ENCODE measurements around the gene PLD5.
"Not testable (repeated sequence)": the region's sequence is repeated elsewhere in the genome, so short reads cannot be mapped to it uniquely, and the experiment has no call there.

PLD5 gene

GRCh38 chr1:242267004-242267403 is 257.5 kb downstream of the PLD5 start:
- H2AK5ac ChIP-seq (ENCODE audit: low read length, severe bottlenecking); H3K27me3 ChIP-seq (ENCODE audit: control insufficient read depth in 1 of 2, insufficient read depth in 1 of 2, low read length in 2 of 2); H4K8ac ChIP-seq (ENCODE audit: low read length); H2BK5ac ChIP-seq (ENCODE audit: low read depth, low read length, poor library complexity, severe bottlenecking); H2BK12ac ChIP-seq (ENCODE audit: low read length in 2 of 2); H3K23ac ChIP-seq (ENCODE audit: low read length in 2 of 2); H3K4me2 ChIP-seq (ENCODE audit: low read length, poor library complexity, severe bottlenecking); H3K18ac ChIP-seq (ENCODE audit: low read depth in 1 of 2, low read length in 2 of 2); H3K27ac ChIP-seq (ENCODE audit: low read length, poor library complexity, severe bottlenecking); H2BK120ac ChIP-seq (ENCODE audit: low read depth, low read length); H3K14ac ChIP-seq (ENCODE audit: low read length in 2 of 2); H3K9ac ChIP-seq (ENCODE audit: low read length); H3K4me3 ChIP-seq (ENCODE audit: insufficient read depth in 1 of 2, low read depth in 1 of 2, low read length in 2 of 2); H3K4ac ChIP-seq (ENCODE audit: low read depth in 1 of 2, low read length in 2 of 2); H3K4me1 ChIP-seq (ENCODE audit: control insufficient read depth, insufficient read depth, low read depth, low read length); H2BK15ac ChIP-seq (ENCODE audit: low read depth, poor library complexity, severe bottlenecking); DNase-seq; H2AFZ ChIP-seq (ENCODE audit: low read depth, low read length); H4K91ac ChIP-seq (ENCODE audit: low read length); H3K36me3 ChIP-seq (ENCODE audit: control insufficient read depth in 1 of 2, insufficient read depth in 2 of 2, low read depth in 1 of 2, low read length in 2 of 2); H3K79me1 ChIP-seq (replicated peaks; ENCODE audit: low read length, poor library complexity, severe bottlenecking); H3K9me3 ChIP-seq (ENCODE audit: control insufficient read depth, low read length): not testable (repeated sequence)
- no CpG with 5 or more reads among the region's 2 CpGs for WGBS

- H3K27me3 ChIP-seq (ENCODE audit: control insufficient read depth in 1 of 2, insufficient read depth in 1 of 2, low read length in 2 of 2); DNase-seq; H3K23ac ChIP-seq (ENCODE audit: low read length in 2 of 2); H4K91ac ChIP-seq (ENCODE audit: low read length); H2BK120ac ChIP-seq (ENCODE audit: low read depth, low read length); H3K27ac ChIP-seq (ENCODE audit: low read length, poor library complexity, severe bottlenecking); H3K9ac ChIP-seq (ENCODE audit: low read length); H2BK5ac ChIP-seq (ENCODE audit: low read depth, low read length, poor library complexity, severe bottlenecking); H4K8ac ChIP-seq (ENCODE audit: low read length); H2AK5ac ChIP-seq (ENCODE audit: low read length, severe bottlenecking); H2BK15ac ChIP-seq (ENCODE audit: low read depth, poor library complexity, severe bottlenecking); H3K4me1 ChIP-seq (ENCODE audit: control insufficient read depth, insufficient read depth, low read depth, low read length); H3K4me3 ChIP-seq (ENCODE audit: insufficient read depth in 1 of 2, low read depth in 1 of 2, low read length in 2 of 2); H3K4ac ChIP-seq (ENCODE audit: low read depth in 1 of 2, low read length in 2 of 2); H3K36me3 ChIP-seq (ENCODE audit: control insufficient read depth in 1 of 2, insufficient read depth in 2 of 2, low read depth in 1 of 2, low read length in 2 of 2); H2BK12ac ChIP-seq (ENCODE audit: low read length in 2 of 2); H2AFZ ChIP-seq (ENCODE audit: low read depth, low read length); H3K4me2 ChIP-seq (ENCODE audit: low read length, poor library complexity, severe bottlenecking); H3K18ac ChIP-seq (ENCODE audit: low read depth in 1 of 2, low read length in 2 of 2); H3K9me3 ChIP-seq (ENCODE audit: control insufficient read depth, low read length); H3K14ac ChIP-seq (ENCODE audit: low read length in 2 of 2); H3K79me1 ChIP-seq (replicated peaks; ENCODE audit: low read length, poor library complexity, severe bottlenecking): not testable (repeated sequence)
- WGBS = 71% methylated on average over 2 of the region's 7 CpGs
Measured at GRCh38 chr1:242264419-242264818, 260.1 kb downstream of the PLD5 start.

DNA sequence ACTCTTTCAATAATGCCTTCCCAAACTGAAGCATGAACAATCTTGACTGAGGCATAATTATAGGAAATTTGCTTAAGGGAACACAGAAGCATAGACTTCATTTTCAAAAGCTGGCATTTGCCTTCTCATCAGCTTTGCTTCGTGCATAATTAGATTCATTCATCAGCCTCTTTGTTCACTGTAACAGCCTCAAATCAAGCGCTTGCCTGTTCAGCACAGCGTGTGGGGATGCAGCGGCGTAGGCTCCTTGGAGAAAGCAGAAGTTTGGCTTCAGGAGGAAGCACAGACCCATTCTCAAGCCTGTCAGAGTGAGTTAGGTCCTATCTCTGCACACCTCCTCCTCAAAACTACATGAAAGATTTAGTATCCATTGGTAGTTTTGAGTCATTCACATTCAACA is 279.2 kb downstream of the PLD5 start:
- H3K4ac ChIP-seq (ENCODE audit: low read depth in 1 of 2, low read length in 2 of 2) = no peak overlapping the region
- no peak overlapping the region for H2AK5ac ChIP-seq (ENCODE audit: low read length, severe bottlenecking)
- no peak overlapping the region for H2BK12ac ChIP-seq (ENCODE audit: low read length in 2 of 2)
- H2BK120ac ChIP-seq (ENCODE audit: low read depth, low read length) = no peak overlapping the region
- H3K9me3 ChIP-seq (ENCODE audit: control insufficient read depth, low read length) = no peaks in the 10 kb centered on the region
- no peaks in the 10 kb centered on the region for H3K36me3 ChIP-seq (ENCODE audit: control insufficient read depth in 1 of 2, insufficient read depth in 2 of 2, low read depth in 1 of 2, low read length in 2 of 2)
- no peak overlapping the region for H3K4me3 ChIP-seq (ENCODE audit: insufficient read depth in 1 of 2, low read depth in 1 of 2, low read length in 2 of 2)
- no peak overlapping the region for H3K18ac ChIP-seq (ENCODE audit: low read depth in 1 of 2, low read length in 2 of 2)
- H3K4me1 ChIP-seq (ENCODE audit: control insufficient read depth, insufficient read depth, low read depth, low read length) = peaks cover 2% of the 10 kb centered on the region
- no peak overlapping the region for H3K14ac ChIP-seq (ENCODE audit: low read length in 2 of 2)
- no peak overlapping the region for H2AFZ ChIP-seq (ENCODE audit: low read depth, low read length)
- no peak for DNase-seq
- H3K79me1 ChIP-seq (replicated peaks; ENCODE audit: low read length, poor library complexity, severe bottlenecking) = no peaks in the 10 kb centered on the region
- H4K91ac ChIP-seq (ENCODE audit: low read length) = no peak overlapping the region
- H2BK15ac ChIP-seq (ENCODE audit: low read depth, poor library complexity, severe bottlenecking) = no peak overlapping the region
- WGBS = 70% methylated on average over 5 of the region's 5 CpGs
- no peak overlapping the region for H3K4me2 ChIP-seq (ENCODE audit: low read length, poor library complexity, severe bottlenecking)
- H3K27me3 ChIP-seq (ENCODE audit: control insufficient read depth in 1 of 2, insufficient read depth in 1 of 2, low read length in 2 of 2) = no peaks in the 10 kb centered on the region
- no peak overlapping the region for H3K9ac ChIP-seq (ENCODE audit: low read length)
- no peak overlapping the region for H3K23ac ChIP-seq (ENCODE audit: low read length in 2 of 2)
- no peak overlapping the region for H2BK5ac ChIP-seq (ENCODE audit: low read depth, low read length, poor library complexity, severe bottlenecking)
- no peak overlapping the region for H3K27ac ChIP-seq (ENCODE audit: low read length, poor library complexity, severe bottlenecking)
- no peak overlapping the region for H4K8ac ChIP-seq (ENCODE audit: low read length)

DNA sequence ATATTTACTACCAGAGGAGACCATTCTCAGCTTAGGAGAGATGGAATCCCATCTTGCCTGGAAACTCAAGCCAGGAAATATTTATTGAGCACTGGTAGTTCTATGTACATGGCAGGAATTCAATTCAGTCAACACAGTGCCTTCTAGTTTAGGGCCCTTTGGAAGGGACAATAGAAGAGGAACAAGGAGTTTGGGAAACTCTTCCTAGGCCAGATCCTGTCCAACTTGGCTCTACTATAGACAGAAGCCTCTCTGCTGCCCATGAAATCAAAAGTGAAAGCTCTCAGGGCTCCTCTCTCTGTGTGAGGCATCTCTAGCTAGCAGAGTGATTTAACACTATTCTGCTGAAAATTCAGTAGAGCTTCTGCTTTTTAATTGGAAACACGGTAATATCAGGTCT is 281.0 kb downstream of the PLD5 start:
- no peak overlapping the region for H2BK5ac ChIP-seq (ENCODE audit: low read depth, low read length, poor library complexity, severe bottlenecking)

More for the DNA sequence above, 281.0 kb downstream of the PLD5 start:
- H3K27me3 ChIP-seq (ENCODE audit: control insufficient read depth in 1 of 2, insufficient read depth in 1 of 2, low read length in 2 of 2) = no peaks in the 10 kb centered on the region
- no peak overlapping the region for H2BK12ac ChIP-seq (ENCODE audit: low read length in 2 of 2)
- DNase-seq = no peak
- no peaks in the 10 kb centered on the region for H3K79me1 ChIP-seq (replicated peaks; ENCODE audit: low read length, poor library complexity, severe bottlenecking)
- peak overlapping the region; percentile 63 for H3K9ac ChIP-seq (ENCODE audit: low read length)
- no peak overlapping the region for H3K4ac ChIP-seq (ENCODE audit: low read depth in 1 of 2, low read length in 2 of 2)
- H3K14ac ChIP-seq (ENCODE audit: low read length in 2 of 2) = no peak overlapping the region
- no peak overlapping the region for H2AK5ac ChIP-seq (ENCODE audit: low read length, severe bottlenecking)
- H3K23ac ChIP-seq (ENCODE audit: low read length in 2 of 2) = no peak overlapping the region
- peaks cover 4% of the 10 kb centered on the region for H3K4me1 ChIP-seq (ENCODE audit: control insufficient read depth, insufficient read depth, low read depth, low read length)
- H4K8ac ChIP-seq (ENCODE audit: low read length) = no peak overlapping the region
- H3K36me3 ChIP-seq (ENCODE audit: control insufficient read depth in 1 of 2, insufficient read depth in 2 of 2, low read depth in 1 of 2, low read length in 2 of 2) = no peaks in the 10 kb centered on the region
- no peak overlapping the region for H3K4me2 ChIP-seq (ENCODE audit: low read length, poor library complexity, severe bottlenecking)
- no peaks in the 10 kb centered on the region for H3K9me3 ChIP-seq (ENCODE audit: control insufficient read depth, low read length)
- H2BK120ac ChIP-seq (ENCODE audit: low read depth, low read length) = no peak overlapping the region
- WGBS = no CpG with 5 or more reads among the region's 1 CpG
- H3K18ac ChIP-seq (ENCODE audit: low read depth in 1 of 2, low read length in 2 of 2) = no peak overlapping the region
- no peak overlapping the region for H2BK15ac ChIP-seq (ENCODE audit: low read depth, poor library complexity, severe bottlenecking)
- no peak overlapping the region for H4K91ac ChIP-seq (ENCODE audit: low read length)
- H3K4me3 ChIP-seq (ENCODE audit: insufficient read depth in 1 of 2, low read depth in 1 of 2, low read length in 2 of 2) = peak overlapping the region in 1 of 2 experiments; percentile 48
- no peak overlapping the region for H2AFZ ChIP-seq (ENCODE audit: low read depth, low read length)
- no peak overlapping the region for H3K27ac ChIP-seq (ENCODE audit: low read length, poor library complexity, severe bottlenecking)

Measured in mesenchymal stem cell (in vitro differentiated cells and primary cell).